HG02884 (cell line): ENCODE data around the gene ABR.
"Not testable (repeated sequence)": the region's sequence is repeated elsewhere in the genome, so short reads cannot be mapped to it uniquely, and the experiment has no call there.

ENCODE experiments used
- ATAC-seq: cut with Tn5 transposase; IDR thresholded peaks from one replicate; pipeline ENCODE4 v1.9.1; 2021; ENCODE audit warnings: mild to moderate bottlenecking, moderate library complexity; ENCODE audit not compliant: unreplicated experiment

The ABR gene

GRCh38 chr17:1050246-1050995, 129.4 kb downstream of the ABR start:
- ATAC-seq, result no peak

GRCh38 chr17:1049446-1050225, 130.1 kb downstream of the ABR start:
- no peak for ATAC-seq

GRCh38 chr17:1048516-1049115, 131.2 kb downstream of the ABR start:
- ATAC-seq, result not testable (repeated sequence)

GRCh38 chr17:1047879-1048470, 131.8 kb downstream of the ABR start:
- ATAC-seq, result no peak

GRCh38 chr17:1047177-1047878, 132.5 kb downstream of the ABR start:
- ATAC-seq, result no peak

- ATAC-seq, result no peak
These were observed 134.3 kb downstream of the ABR start for GRCh38 chr17:1045456-1045855.

- ATAC-seq, result not testable (repeated sequence)
These were observed 135.3 kb downstream of the ABR start for GRCh38 chr17:1044387-1045009.

GRCh38 chr17:1043601-1044251, 136.1 kb downstream of the ABR start:
- no peak for ATAC-seq

GRCh38 chr17:1042486-1042885, 137.3 kb downstream of the ABR start:
- no peak for ATAC-seq

- ATAC-seq, result no peak
These were observed 138.0 kb downstream of the ABR start for GRCh38 chr17:1041746-1042145.

- no peak for ATAC-seq
These were observed 139.6 kb downstream of the ABR start for GRCh38 chr17:1040216-1040600.

GRCh38 chr17:1039511-1040215, 140.1 kb downstream of the ABR start:
- ATAC-seq, result no peak

GRCh38 chr17:1039123-1039507, 140.7 kb downstream of the ABR start:
- ATAC-seq, result no peak

- ATAC-seq, result no peak
These were observed 141.2 kb downstream of the ABR start for GRCh38 chr17:1038459-1039122.

- ATAC-seq, result no peak
These were observed 142.4 kb downstream of the ABR start for GRCh38 chr17:1037238-1037879.

GRCh38 chr17:1036845-1037237, 142.9 kb downstream of the ABR start:
- no peak for ATAC-seq

- ATAC-seq, result no peak
These were observed 143.5 kb downstream of the ABR start for GRCh38 chr17:1036171-1036844.
